MM.1S (cell line): ENCODE measurements around the gene ORAI3.

ENCODE experiments used
- CTCF ChIP-seq: fragments of 300-600 bp; sonication (generic); IDR thresholded peaks from 2 replicates; pipeline ENCODE4 v1.5.1; 2016; ENCODE audit warnings: antibody characterized with exemption, low read length, mixed read lengths
- EZH2 ChIP-seq: fragments of 300-600 bp; sonication (generic); optimal IDR thresholded peaks from 2 replicates; pipeline ENCODE3; 2017; ENCODE audit warnings: low read depth, mild to moderate bottlenecking, antibody characterized with exemption, low read length, mixed read lengths
- EZH2phosphoT487 ChIP-seq: fragments of 300-600 bp; sonication (generic); IDR thresholded peaks from 2 replicates; pipeline ENCODE4 v1.6.1; 2018; ENCODE audit warnings: antibody characterized with exemption, low read length

- TF ChIP-seq EZH2: no peak
- peak; percentile 60 for TF ChIP-seq CTCF
- TF ChIP-seq EZH2phosphoT487: no peak
Measured at GRCh38 chr16:30953511-30954124, 4.8 kb downstream of the ORAI3 start.
